GM21381 (cell line): ENCODE data around the gene CUX1.
"Not testable (repeated sequence)": the region's sequence is repeated elsewhere in the genome, so short reads cannot be mapped to it uniquely, and the experiment has no call there.

Experiments
- ATAC-seq: cut with Tn5 transposase; IDR thresholded peaks from one replicate; pipeline ENCODE4 v1.9.1; 2021; ENCODE audit warnings: mild to moderate bottlenecking, moderate library complexity; ENCODE audit not compliant: unreplicated experiment

The CUX1 gene

DNA sequence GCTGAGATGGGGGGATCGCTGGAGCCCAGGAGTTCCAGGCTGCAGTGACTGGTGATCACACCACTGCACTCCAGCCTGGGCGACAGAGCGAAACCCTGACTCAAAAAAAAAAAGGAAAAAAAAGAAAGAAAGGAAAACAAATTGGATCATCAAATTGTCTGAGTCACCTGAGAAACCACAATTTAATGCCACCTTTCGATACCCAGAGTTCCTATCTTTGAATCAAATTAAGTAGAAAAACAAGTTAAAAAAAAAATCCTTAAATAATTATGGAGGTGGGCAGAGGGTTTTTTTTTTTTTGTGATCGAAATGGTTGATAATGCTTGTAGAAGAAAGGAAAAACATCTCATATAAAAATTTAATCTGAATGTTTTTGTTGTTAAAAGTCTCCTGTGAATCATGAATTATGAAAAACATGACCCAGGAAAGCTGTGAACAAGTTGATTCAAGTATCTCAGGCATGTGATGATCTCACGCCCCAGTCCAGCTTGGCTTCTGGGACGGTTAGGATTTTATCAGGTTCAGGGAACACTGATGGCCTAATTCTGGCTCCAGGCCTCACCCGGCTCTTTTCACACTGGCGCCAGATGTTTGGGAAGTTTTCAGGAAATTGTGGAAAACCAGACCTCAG, 25.3 kb upstream of the CUX1 start:
- ATAC-seq, result no peak

DNA sequence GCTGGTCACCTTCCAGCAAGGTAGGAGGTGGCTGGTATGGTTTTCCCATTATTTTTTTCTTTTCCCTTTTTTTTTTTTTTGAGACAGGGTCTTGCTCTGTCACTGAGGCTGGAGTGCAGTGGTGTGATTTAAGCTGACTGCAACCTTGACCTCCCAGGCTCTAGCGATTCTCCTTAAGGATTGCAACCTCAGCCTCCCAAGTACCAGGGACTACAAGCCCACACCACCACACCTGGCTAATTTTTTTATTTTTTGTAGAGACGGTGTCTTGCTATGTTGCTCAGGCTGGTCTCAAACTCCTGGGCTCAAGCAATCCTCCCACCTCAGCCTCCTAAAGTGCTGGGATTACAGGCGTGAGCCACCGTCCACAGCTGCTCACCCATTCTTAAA, 24.7 kb upstream of the CUX1 start:
- ATAC-seq, result not testable (repeated sequence)

DNA sequence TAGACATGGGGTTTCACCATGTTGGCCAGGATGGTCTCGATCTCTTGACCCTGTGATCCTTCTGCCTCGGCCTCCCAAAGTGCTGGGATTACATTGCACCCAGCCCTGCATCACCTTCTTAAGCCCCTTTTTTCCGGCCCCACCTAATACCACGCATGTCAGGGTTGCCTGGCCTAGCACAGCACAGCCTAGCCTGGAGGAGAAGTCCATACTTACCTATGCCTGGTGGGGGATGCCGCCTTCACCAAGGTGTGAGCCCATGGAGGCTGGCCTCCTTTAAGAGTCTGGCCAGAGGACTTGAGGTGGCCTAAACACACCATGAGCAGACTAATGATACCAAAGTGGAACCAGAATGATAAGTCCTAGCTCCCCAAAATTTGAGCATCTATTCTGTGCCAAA, 22.0 kb upstream of the CUX1 start:
- no peak for ATAC-seq

DNA sequence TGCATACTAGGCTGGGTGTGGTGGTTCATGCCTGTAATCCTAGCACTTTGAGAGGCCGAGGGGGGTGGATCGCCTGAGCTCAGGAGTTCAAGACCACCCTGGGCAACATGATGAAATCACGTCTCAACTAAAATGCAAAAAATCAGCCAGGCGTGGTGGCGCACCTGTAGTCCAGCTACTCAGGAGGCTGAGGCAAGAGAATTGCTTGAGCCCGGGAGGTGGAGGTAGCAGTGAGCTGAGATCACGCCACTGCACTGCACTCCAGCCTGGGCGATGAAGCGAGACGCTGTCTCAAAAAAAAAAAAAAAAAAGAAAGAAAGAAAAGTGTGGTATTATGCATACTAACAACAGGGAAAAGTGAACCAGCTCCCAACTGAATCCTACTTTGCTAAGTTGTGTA, 19.3 kb upstream of the CUX1 start:
- ATAC-seq, result not testable (repeated sequence)

DNA sequence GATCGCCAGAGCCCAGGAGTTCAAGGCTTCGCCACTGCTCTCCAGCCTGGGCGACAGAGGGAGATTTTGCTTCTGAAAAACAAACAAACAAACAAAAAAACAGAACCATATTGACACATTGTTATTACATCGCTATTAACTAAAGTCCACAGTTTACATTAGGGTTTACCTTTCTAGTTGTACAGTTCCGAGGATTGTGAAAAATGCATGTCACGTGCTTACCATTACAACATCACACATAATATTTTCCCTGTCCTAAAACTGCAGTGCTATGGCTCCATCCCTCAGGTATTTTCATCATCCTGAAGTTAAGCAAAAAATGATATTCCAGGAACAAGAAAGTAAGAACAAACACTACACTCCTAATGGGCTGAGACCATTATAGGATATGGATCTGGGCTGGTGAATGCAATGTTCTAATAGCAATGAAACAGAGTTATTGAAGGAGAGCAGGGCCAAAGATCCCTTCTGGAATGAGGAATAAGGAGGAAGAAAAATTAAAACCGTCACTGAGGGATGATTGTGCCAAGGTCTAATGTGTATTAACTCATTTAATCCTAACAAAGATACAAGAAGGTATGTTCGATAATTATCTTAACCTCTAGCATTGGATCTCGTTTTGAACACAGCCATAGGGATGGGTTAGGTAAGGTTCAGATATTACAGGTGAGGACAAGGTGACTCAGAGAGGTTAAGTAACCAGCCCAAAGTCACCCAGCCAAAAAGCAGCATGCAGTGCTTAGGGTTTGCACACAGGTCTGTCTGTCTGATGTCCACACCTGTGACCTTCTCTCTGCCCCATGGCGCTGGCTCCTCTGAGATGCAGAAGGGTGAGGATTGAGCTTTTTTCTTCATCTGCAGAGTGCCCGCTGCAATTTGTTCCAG, 14.0 kb upstream of the CUX1 start:
- no peak for ATAC-seq

DNA sequence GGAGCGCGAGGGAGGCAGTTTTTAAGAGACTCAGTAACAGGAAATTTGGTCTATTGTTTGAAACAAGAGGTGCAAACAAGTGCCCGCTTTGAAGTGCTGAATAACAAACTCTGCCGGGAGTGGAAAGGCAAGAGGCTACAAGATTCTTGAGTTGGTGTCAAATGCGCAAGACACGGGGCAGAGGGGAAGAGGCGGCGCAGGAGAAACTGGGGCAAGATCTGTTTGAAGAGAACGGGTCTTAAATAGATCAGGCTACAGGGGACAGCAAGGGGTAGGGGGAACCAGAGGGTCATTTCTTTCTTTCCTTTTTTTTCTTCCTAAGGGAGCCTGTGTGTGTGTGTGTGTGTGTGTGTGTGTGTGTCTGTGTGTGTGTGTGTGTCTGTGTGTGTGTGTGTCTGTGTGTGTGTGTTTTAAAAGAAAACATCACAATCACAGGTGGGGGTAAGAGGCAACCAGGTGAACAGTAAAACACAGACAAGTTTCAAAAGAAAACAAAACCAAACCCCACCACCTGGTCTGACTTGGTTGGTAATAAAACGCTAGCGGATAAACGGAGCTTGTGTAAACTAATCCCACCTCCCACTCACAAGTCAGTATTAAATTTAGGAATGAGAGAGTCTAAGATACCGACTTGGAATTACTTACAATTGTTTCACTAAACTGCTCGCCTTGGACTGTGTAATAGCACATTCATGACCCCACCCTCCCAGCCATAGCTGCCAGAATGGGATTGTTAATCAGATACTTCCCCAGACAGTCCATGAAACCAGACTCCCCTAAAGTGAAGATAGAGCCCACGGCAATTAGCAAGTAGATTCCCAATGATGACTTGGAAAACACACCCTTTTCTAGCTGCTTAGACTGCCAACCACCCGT, 13.1 kb upstream of the CUX1 start:
- ATAC-seq, result no peak

DNA sequence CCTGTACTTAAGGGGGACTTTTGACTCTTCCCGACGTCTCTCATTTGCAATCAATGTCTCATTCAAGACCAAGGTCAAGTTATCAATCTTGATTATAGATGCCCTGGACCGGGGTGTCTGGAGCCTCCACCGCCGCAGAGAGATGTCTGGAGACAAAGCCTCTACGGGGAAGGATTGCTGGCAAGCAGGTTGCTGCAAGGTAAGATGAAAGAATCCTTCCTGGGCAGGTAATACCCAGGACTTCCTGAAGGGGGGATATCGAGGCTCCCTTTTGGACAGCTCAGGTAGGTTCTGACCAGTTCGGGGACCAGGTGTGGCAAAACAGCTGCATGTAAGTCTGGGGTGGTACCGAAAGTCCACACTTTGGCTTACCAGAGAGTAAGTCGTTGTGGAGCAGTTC, 12.5 kb upstream of the CUX1 start:
- no peak for ATAC-seq

DNA sequence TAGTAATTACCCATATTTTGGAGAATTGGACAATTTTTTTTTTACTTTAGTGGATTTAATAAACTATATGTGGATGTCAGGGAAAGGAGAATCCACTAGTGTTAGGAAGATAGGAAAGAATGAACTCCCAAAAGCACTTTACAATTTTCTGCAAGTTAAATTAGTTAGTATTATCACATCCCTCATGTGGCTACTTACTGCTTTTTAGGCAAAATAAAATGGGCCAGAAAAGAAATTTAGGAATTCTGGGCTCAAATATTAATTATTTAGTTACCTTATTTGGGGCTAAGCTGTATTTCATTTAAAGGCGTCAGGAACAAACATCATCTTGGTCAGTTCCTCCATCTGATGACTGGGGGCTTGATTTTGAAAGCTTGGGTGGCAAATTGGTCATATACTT, 4.8 kb upstream of the CUX1 start:
- ATAC-seq, result no peak

DNA sequence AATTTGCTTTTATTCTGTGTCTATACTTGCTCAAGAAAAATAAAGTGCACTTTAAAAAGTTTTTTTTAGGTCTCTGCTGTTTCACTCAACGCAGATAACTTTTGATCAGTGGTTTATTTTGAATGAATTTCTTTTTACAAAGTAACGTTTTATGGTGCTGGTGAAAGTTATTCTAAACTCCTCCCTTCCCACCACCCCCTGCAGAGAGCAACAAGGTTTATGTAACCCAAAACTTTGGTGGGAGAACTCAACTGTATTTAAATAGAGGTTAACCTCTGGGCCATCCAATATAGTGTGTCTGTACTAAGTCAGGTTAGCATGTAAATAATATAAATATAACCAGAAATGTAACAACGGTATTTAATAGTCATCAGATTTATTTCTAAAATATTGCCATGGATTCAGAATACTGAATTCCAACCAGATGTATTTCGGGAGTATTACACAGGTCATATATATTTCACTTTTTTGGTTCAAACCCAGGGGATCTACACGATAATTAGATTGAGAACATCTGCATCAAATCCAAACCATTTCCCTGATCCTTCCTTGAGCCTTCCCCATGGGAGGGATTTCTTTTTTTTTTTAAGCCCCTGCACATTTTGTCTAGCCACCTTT, 3.9 kb upstream of the CUX1 start:
- ATAC-seq, result no peak

DNA sequence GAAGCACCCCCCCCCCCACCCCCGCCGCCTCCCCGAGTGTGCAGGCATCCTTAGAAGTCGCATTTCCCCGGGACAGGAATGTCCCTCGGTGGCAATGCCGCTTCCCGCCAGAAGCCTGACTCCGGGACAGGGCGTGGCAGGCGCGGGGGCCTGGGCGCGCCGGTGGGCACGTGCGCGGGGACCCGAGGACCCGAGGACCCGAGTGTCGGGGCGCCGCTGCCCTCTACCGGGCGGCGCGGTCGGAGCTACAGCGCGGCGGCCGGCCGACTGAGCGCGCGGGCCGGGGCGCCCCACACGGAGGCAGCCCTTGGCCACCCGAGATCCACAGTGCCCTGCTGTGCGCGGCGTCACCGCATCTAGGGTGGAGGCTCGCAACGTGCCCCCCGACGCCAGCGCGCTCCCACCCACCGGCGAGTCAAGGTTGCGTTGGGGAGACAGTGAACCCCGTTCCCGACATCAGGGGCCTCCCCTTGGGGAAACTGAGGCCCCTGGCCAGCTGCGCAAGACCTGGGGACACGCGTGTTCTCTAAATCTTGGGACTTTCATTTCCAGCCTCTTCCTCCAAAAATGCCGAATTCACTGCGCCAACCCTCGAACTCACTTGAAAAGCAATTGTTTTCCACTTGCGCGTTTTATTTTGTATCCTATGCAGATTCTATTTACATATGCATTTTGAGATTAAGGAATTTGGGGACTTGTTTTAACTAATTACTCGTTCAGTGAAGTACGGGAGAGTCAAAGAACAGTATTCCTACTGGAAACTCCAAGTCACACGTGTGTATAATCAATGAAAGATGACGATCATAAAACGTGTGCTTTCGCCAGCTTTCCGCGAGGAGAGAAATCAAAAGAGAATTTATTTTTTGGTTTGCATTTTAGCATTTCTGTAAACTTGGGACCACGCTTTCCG, 3.1 kb upstream of the CUX1 start:
- peak; percentile 28 for ATAC-seq

DNA sequence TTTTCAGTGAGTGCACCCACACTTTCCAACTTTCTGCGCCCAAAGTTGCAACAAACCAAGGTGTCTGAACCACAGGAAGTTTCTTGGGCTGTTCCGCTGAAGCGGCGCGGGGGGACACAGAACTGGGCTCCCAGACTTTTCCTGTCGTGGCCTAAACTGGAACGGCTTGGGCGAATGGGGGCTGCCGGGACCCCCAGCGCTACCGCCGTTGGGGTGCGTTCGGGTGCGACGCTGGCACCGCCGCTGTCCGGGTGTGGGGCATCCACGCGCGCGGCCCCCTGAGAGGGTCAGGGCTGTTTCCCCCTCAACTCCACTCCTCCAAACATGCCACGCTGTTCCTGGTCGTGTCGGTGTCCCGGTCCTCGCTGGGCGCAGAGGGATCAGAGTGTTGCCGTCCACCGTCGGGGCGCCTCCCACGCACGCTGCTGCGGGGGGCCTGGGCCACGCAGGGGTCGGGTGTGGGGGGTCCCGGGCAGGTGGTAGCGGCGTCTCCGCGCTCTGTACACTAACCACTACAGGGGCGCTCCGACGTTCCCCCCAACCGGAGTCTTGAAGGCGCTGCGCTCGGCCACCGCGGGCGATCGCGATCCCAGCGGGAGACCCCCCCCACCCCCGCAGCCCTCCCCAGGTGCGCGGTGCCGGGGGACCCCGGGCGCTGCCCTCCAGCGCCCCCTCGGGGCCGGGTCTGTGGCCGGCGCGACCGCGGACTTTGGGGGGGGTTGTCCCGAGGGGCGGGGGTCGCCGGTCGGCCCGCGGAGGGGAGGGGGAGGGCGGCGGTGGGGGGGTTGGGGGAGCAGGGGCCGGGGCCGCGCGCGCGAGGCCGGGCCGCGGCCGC, 2.2 kb upstream of the CUX1 start:
- ATAC-seq, result peak; percentile 43

DNA sequence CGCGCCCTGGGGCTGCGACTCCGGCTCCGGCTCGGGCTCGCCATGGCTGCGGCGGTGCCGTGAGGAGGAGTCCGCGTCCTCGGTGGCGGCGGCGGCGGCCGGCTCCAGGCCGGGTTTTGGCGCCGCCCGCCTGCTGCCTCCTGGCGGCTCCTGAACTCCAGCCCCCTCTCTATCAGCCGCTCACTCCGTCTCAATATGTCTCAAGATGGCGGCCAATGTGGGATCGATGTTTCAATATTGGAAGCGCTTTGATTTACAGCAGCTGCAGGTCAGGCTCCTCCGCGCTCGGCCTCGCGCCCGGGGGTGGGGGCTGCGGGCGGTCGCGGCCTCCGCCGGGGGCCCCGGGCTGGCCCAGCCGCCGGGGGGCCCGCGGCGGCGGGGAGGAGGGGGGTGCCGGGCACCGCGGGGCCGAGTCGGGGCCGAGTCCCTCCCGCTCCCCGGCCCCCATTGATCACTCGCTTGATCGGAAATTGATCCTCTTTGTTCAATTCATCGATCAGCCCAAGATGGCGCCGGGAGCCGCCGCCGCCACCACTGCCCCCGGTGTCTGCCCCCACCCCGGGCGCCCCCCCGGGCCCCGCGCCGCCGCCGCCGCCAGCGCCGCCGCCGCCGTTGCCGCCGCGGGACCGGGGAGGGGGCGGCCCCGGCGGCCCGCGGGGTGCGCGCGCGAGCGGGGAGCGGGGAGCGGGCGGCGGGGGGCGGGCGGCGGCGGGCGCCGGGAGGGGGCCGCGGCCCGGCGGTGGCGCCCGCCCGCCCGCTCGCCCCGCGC, 1.4 kb upstream of the CUX1 start:
- peak; percentile 51 for ATAC-seq

DNA sequence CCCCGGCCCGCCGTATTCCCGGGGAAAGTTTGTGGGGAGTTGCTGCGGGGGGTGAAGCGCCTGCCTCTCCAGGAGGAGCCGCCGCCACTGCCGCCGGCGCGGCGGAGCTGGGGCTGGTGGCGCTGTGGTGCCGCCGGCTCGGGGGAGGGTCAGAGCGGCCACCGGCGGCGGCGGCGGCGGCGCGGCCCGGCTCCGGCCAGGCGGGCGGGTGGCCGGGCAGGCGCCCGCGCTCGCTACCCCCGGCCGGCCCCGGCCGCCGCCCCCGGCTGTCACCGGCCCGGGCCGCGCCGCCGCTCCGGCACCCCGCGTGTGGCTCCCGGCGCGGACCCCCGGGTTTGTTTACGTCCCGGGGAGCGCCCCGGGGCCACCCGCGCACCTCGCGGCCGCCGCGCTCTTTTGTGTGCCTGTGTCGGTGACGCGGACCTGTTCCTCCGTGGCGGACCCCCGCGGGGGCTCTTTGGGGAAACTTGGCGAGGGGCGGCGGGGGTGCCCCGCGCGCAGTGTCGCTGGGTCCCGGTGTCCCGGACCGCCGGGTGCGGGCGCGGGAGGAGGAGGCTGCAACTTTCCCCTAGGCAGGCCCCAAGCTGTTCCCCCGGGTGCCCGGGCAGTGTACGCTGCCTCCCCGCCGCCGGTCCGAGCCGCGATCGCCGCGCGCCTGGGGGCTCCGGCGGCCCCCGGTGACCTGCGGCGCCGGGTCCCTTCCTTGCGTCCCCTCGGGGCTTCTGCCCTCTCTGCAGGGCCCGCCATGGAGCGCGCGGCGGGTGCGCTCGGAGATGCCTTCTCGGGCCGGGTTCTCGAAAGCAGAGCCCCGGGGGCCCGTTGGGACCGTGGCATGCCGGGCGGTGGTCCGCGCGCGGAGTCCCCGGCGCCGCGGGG, 593 bp upstream of the CUX1 start:
- ATAC-seq, result peak; percentile 21

DNA sequence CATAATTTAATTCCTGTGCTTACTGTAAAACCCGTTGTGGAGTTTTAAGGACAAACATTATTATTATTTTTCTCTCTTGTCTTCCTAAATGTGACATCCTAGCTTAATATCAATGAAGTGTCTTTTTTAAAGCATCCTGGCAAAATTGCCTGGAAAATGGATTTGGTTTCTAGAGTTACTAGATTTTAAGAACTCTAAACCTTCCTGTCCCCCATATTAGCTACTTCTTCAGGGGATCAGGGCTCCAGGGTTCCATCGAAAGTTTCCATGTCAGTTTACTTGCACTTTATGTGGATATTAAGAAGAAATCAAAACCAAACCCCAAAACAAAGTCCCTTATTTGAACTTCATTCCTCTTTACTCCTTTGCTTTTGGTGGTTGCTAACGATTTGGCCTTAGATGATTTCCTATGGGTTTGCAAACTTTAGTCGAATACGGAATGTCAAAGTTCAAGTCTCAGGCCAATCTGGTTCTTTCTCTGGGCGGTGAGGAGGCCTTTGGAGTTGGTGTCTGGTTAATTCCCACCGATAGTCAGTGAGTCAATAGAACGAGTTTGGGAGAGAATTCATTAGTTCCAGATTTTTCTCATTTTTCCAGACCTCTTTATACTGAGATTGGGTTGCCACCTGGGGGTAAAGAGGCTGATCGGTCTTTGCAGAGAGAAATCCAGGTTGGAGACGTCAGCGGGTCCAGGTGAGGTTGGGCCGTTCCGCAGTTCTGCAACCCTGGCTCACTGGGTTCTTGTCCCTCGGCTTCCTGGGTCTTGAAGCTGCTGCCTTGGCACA, 1.1 kb downstream of the CUX1 start:
- no peak for ATAC-seq

DNA sequence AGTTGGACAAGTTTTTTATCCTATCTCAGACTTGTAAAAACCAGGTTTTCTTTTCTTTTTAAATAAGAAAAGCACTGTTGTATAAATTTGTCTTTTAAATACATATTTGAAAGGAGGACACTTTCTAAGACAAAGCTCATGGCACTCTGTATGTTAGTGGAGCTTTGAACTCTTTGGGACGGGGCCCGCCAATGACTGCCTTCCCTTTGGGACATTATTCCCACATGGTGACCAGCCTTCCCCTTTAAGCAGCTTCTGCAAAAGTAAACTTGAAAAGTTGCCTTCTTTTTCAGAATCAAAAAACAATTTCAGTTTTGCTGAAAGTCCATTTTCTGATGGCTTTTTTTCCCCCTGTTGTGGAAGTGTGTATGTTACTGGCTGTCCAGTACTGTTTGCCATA, 1.8 kb downstream of the CUX1 start:
- ATAC-seq, result no peak

DNA sequence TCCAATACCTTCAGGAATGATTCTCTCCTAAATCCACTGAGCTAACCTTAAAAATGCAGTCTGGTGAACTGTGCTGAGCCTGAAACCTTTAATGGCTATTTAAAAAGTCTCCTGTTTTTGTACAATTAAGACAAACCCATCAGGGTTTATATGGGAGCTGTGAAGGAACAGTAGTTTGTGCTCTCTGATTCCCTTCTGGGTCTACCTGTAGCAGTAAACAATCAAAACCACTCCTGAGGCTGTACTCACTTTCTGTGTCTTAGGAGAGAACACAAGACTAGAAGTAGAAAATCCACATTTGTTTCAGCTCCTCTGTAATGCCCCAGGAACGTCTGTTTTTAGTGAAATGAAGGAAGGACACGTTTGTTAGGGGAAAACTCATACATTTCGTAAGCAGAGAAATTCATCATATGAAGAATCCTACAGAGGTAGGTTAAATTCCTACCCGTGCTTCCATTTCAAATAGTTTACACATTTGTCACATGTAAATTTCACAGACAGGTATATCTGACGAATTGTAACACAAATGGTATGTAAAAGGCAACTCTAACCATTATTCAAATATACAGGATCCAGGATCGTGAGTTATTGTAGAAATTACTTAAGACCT, 2.6 kb downstream of the CUX1 start:
- no peak for ATAC-seq
